ENCODE data around the gene ALG3.

DNA sequence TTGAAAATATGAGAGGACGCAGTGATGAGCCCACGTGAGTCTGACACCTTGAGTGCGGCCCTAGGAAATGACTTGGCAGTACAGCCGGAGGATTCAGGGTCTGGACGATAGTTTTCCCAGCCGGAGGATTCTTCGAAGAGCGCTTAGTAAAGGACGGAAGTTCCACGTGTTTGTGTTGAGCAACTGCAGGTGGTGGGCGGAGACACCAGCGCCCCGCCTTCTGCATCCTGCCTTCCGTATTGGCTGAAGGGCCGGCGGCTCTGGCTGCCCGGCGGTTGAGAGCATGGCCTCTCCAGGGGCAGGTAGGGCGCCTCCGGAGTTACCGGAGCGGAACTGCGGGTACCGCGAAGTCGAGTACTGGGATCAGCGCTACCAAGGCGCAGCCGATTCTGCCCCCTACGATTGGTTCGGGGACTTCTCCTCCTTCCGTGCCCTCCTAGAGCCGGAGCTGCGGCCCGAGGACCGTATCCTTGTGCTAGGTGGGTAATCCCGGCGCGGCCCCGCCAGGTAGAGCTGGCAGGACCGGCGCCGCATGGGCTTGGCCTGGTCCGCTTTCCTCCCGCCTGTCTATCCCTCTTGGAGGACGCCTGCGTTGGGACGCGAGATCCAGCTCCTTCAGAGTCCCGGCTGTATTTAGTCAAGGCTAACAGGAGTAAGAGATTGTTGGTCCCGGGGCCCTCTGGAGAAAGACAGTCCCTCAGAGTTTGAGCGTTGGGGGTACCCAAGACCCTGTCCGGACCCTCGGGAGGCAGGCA lies 827 bp upstream of the ALG3 start, which contains the start of gene EEF1AKMT4:
- TF ChIP-seq, protein P1, sequence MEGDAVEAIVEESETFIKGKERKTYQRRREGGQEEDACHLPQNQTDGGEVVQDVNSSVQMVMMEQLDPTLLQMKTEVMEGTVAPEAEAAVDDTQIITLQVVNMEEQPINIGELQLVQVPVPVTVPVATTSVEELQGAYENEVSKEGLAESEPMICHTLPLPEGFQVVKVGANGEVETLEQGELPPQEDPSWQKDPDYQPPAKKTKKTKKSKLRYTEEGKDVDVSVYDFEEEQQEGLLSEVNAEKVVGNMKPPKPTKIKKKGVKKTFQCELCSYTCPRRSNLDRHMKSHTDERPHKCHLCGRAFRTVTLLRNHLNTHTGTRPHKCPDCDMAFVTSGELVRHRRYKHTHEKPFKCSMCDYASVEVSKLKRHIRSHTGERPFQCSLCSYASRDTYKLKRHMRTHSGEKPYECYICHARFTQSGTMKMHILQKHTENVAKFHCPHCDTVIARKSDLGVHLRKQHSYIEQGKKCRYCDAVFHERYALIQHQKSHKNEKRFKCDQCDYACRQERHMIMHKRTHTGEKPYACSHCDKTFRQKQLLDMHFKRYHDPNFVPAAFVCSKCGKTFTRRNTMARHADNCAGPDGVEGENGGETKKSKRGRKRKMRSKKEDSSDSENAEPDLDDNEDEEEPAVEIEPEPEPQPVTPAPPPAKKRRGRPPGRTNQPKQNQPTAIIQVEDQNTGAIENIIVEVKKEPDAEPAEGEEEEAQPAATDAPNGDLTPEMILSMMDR (conservative IDR thresholded peaks at IDR 0.05; ENCODE audit: low read length): no peak
- no peak for TF ChIP-seq EZH2phosphoT487 (IDR thresholded peaks at IDR 0.05; ENCODE audit: borderline replicate concordance, low read depth, low read length)

Measured in OCI-LY7 (cell line).